B cell (primary cell): ENCODE results near the gene COL26A1.

Experiments
- CTCF ChIP-seq: fragments of 200-600 bp; IDR thresholded peaks from one replicate; pipeline ENCODE4 v1.8.0; 2022; ENCODE audit warnings: antibody characterized with exemption, mild to moderate bottlenecking
- EZH2 ChIP-seq: IDR thresholded peaks from 2 replicates; pipeline ENCODE4 v1.6.1; 2012; ENCODE audit warnings: borderline replicate concordance, low read depth, mild to moderate bottlenecking, moderate library complexity, low read length; ENCODE audit not compliant: insufficient read depth, poor library complexity, severe bottlenecking

- TF ChIP-seq CTCF (no peak), EZH2 (no peak)
Observed at GRCh38 chr7:101553018-101553770, 190.5 kb downstream of the COL26A1 start.
